Stimulated activated naive CD8-positive, alpha-beta T cell treated with anti-CD3 and anti-CD28 coated beads, Interleukin-15, amount 100 ng/mL, for 72 hours (primary cell): ENCODE data around the gene SLC6A1.

Experiments
- ATAC-seq: fragments of 150-1000 bp; cut with Tn5 transposase; 2 replicates; pipeline ENCODE4 v1.10.0; 2021; ENCODE audit warnings: mild to moderate bottlenecking, moderate library complexity
- DNase-seq, 2 donors: peaks; one replicate each; pipeline ENCODE4 v3.0.0; 2021 to 2022
- H3K27ac Mint-ChIP-seq, 2 donors: one replicate each; pipeline ENCODE4 v1.8.0; 2022; ENCODE audit warnings: mild to moderate bottlenecking in 2 of 2, mixed read lengths in 2 of 2, moderate library complexity in 2 of 2
- H3K27me3 Mint-ChIP-seq: one replicate; pipeline ENCODE4 v1.8.0; 2022; ENCODE audit warnings: mixed read lengths
- H3K4me1 Mint-ChIP-seq: one replicate; pipeline ENCODE4 v1.8.0; 2022; ENCODE audit warnings: mild to moderate bottlenecking, mixed read lengths
- H3K4me3 Mint-ChIP-seq, 2 donors: one replicate each; pipeline ENCODE4 v1.8.0; 2022; ENCODE audit warnings: mild to moderate bottlenecking in 2 of 2, mixed read lengths in 2 of 2, moderate library complexity in 1 of 2
- H3K9me3 Mint-ChIP-seq, 2 donors: one replicate each; pipeline ENCODE4 v1.8.0; 2022; ENCODE audit warnings: mixed read lengths in 2 of 2

The SLC6A1 gene

GRCh38 chr3:11019116-11019819, 26.7 kb downstream of the SLC6A1 start:
- Mint-ChIP-seq H3K4me3 (no peak overlapping the region), H3K4me1 (no peaks in the 10 kb centered on the region), H3K27ac (no peak overlapping the region), H3K9me3 (no peaks in the 10 kb centered on the region), H3K27me3 (peaks cover 25% of the 10 kb centered on the region)
- ATAC-seq (no peak), DNase-seq (no peak)

GRCh38 chr3:11020764-11021163, 28.2 kb downstream of the SLC6A1 start:
- H3K9me3 Mint-ChIP-seq = no peaks in the 10 kb centered on the region
- no peak for ATAC-seq
- no peak overlapping the region for H3K4me3 Mint-ChIP-seq
- peak overlapping the region in 1 of 2 donors; percentile 68 for H3K27ac Mint-ChIP-seq
- H3K27me3 Mint-ChIP-seq = peaks cover 21% of the 10 kb centered on the region
- DNase-seq = no peak
- H3K4me1 Mint-ChIP-seq = no peaks in the 10 kb centered on the region

- Mint-ChIP-seq H3K27ac (no peak overlapping the region), H3K9me3 (peaks cover under 1 to 7% of the 10 kb centered on the region in 2 donors), H3K4me3 (no peak overlapping the region), H3K27me3 (peaks cover 23% of the 10 kb centered on the region), H3K4me1 (no peaks in the 10 kb centered on the region)
- no peak for DNase-seq
- ATAC-seq = no peak
These were observed 29.1 kb downstream of the SLC6A1 start for GRCh38 chr3:11021611-11022011.

- DNase-seq (no peak), ATAC-seq (no peak)
- peaks cover 4 to 7% of the 10 kb centered on the region in 2 donors for H3K9me3 Mint-ChIP-seq
- no peak overlapping the region for H3K4me3 Mint-ChIP-seq
- no peak overlapping the region for H3K27ac Mint-ChIP-seq
- peaks cover 23% of the 10 kb centered on the region for H3K27me3 Mint-ChIP-seq
- H3K4me1 Mint-ChIP-seq = no peaks in the 10 kb centered on the region
These were observed 29.6 kb downstream of the SLC6A1 start for GRCh38 chr3:11022115-11022514.

GRCh38 chr3:11024181-11024580, 31.6 kb downstream of the SLC6A1 start:
- no peak overlapping the region for H3K4me3 Mint-ChIP-seq
- peaks cover 42% of the 10 kb centered on the region for H3K27me3 Mint-ChIP-seq
- no peaks in the 10 kb centered on the region for H3K4me1 Mint-ChIP-seq
- H3K27ac Mint-ChIP-seq = no peak overlapping the region
- ATAC-seq = no peak
- DNase-seq = no peak
- peaks cover 4 to 21% of the 10 kb centered on the region in 2 donors for H3K9me3 Mint-ChIP-seq

- Mint-ChIP-seq H3K4me1 (no peaks in the 10 kb centered on the region), H3K27me3 (peaks cover 41% of the 10 kb centered on the region), H3K27ac (no peak overlapping the region), H3K4me3 (no peak overlapping the region), H3K9me3 (peaks cover 4 to 21% of the 10 kb centered on the region in 2 donors)
- DNase-seq (no peak), ATAC-seq (no peak)
These were observed 37.4 kb downstream of the SLC6A1 start for GRCh38 chr3:11029948-11030347.

GRCh38 chr3:11033871-11034270, 41.3 kb downstream of the SLC6A1 start:
- Mint-ChIP-seq H3K4me3 (no peak overlapping the region), H3K27ac (no peak overlapping the region), H3K27me3 (peaks cover 52% of the 10 kb centered on the region), H3K9me3 (no peaks in the 10 kb centered on the region), H3K4me1 (no peaks in the 10 kb centered on the region)
- DNase-seq (no peak), ATAC-seq (no peak)

- H3K4me3 Mint-ChIP-seq = no peak overlapping the region
- ATAC-seq = no peak
- no peak overlapping the region for H3K27ac Mint-ChIP-seq
- no peaks in the 10 kb centered on the region for H3K9me3 Mint-ChIP-seq
- no peak for DNase-seq
- no peaks in the 10 kb centered on the region for H3K4me1 Mint-ChIP-seq
- peaks cover 49% of the 10 kb centered on the region for H3K27me3 Mint-ChIP-seq
These were observed 41.9 kb downstream of the SLC6A1 start for GRCh38 chr3:11034309-11034985.

GRCh38 chr3:11035757-11036505, 43.4 kb downstream of the SLC6A1 start:
- ATAC-seq (no peak), DNase-seq (no peak)
- no peak overlapping the region for H3K4me3 Mint-ChIP-seq
- peaks cover 59% of the 10 kb centered on the region for H3K27me3 Mint-ChIP-seq
- H3K9me3 Mint-ChIP-seq = no peaks in the 10 kb centered on the region
- no peaks in the 10 kb centered on the region for H3K4me1 Mint-ChIP-seq
- no peak overlapping the region for H3K27ac Mint-ChIP-seq

GRCh38 chr3:11037241-11037873, 44.8 kb downstream of the SLC6A1 start:
- Mint-ChIP-seq H3K27me3 (peaks cover 59% of the 10 kb centered on the region), H3K4me1 (no peaks in the 10 kb centered on the region), H3K27ac (no peak overlapping the region), H3K9me3 (no peaks in the 10 kb centered on the region), H3K4me3 (no peak overlapping the region)
- DNase-seq (no peak), ATAC-seq (no peak)

GRCh38 chr3:11037976-11038375, 45.4 kb downstream of the SLC6A1 start:
- H3K9me3 Mint-ChIP-seq = no peaks in the 10 kb centered on the region
- no peak overlapping the region for H3K4me3 Mint-ChIP-seq
- H3K27me3 Mint-ChIP-seq = peaks cover 59% of the 10 kb centered on the region
- H3K27ac Mint-ChIP-seq = no peak overlapping the region
- no peaks in the 10 kb centered on the region for H3K4me1 Mint-ChIP-seq
- DNase-seq (no peak), ATAC-seq (no peak)

GRCh38 chr3:11045536-11045935, 53.0 kb downstream of the SLC6A1 start:
- Mint-ChIP-seq H3K27me3 (peaks cover 18% of the 10 kb centered on the region), H3K4me1 (no peaks in the 10 kb centered on the region), H3K27ac (peak overlapping the region in 1 of 2 donors; percentile 27), H3K9me3 (peaks cover 0 to 7% of the 10 kb centered on the region in 2 donors), H3K4me3 (no peak overlapping the region)
- no peak for DNase-seq
- ATAC-seq = no peak

GRCh38 chr3:11047500-11047899, 55.0 kb downstream of the SLC6A1 start:
- no peak for DNase-seq
- no peak overlapping the region for H3K27ac Mint-ChIP-seq
- no peaks in the 10 kb centered on the region for H3K4me1 Mint-ChIP-seq
- no peak overlapping the region for H3K4me3 Mint-ChIP-seq
- ATAC-seq = no peak
- H3K27me3 Mint-ChIP-seq = peaks cover 28% of the 10 kb centered on the region
- peaks cover 0 to 7% of the 10 kb centered on the region in 2 donors for H3K9me3 Mint-ChIP-seq

- no peaks in the 10 kb centered on the region for H3K9me3 Mint-ChIP-seq
- peaks cover 37% of the 10 kb centered on the region for H3K27me3 Mint-ChIP-seq
- H3K4me1 Mint-ChIP-seq = no peaks in the 10 kb centered on the region
- no peak overlapping the region for H3K27ac Mint-ChIP-seq
- H3K4me3 Mint-ChIP-seq = no peak overlapping the region
- ATAC-seq = no peak
- no peak for DNase-seq
These were observed 58.2 kb downstream of the SLC6A1 start for GRCh38 chr3:11050666-11051323.

- Mint-ChIP-seq H3K27ac (no peak overlapping the region), H3K4me3 (no peak overlapping the region), H3K4me1 (no peaks in the 10 kb centered on the region), H3K9me3 (no peaks in the 10 kb centered on the region), H3K27me3 (peaks cover 30% of the 10 kb centered on the region)
- no peak for DNase-seq
- no peak for ATAC-seq
These were observed 61.5 kb downstream of the SLC6A1 start for GRCh38 chr3:11053926-11054503.
